Activated T-cell treated with anti-CD3 and anti-CD28 coated beads, Interleukin-2, amount 50 U/mL, for 1 hour (primary cell): ENCODE results near the gene PCNT.
"Not testable (repeated sequence)": the region's sequence is repeated elsewhere in the genome, so short reads cannot be mapped to it uniquely, and the experiment has no call there.

Experiments used
- DNase-seq: peaks from one replicate; pipeline ENCODE4 v3.0.0-alpha.2; 2020

The PCNT gene

DNA sequence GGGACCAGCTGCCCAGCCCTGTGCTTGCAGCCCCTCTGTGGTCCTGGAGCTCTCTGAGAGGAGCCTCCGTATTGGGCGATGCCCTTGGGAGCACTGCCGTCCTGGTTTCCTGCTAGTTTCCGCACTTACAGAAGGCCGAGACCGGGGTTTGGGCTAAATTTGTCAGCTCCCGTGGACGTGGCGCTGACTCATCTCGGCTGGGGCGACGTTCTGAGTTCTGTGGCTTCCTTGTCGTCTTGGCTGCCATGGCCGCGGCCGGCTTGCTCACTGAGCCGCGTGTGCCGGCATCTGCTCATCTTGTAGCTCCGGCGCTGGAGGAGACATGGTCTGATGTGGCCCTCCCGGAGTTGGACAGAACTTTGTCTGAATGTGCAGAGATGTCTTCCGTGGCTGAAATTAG, 64.9 kb downstream of the PCNT start:
- DNase-seq: no peak

DNA sequence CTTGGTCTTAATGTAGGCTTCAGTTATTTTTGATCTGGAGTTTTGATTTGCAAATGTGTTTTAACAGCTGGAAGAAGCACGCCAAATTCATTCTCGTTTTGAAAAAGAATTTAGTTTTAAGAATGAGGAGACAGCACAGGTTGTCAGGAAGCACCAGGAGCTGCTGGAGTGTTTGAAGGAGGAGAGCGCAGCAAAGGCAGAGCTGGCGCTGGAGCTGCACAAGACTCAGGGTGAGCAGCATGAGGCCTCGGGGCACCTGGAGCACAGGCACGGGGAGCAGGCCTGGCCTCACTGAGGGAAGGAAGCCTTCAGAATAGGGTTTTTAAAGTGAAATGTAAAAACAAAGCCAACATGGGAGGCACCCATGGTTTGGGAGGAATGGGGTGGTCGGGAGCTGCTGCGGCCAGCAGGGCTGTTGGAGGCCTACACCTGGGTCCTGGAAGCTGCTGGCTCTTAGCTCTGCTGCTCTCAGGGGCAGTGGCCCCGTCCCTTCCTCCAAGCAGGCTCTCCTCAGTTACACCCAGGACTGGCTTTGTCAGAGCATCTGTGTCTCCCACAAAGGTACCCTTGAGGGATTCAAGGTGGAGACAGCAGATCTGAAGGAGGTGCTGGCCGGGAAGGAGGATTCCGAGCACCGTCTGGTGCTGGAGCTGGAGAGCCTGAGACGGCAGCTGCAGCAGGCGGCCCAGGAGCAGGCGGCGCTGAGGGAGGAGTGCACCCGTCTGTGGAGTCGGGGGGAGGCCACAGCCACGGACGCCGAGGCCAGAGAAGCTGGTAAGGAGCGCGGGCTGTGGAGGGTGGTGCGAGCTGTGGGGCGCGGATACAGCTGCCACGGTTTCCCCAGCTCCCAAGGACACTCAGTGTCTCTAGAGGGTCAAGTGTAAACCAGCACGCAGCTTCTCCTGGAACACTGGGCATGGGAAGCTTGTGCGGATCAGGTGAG, 66.9 kb downstream of the PCNT start:
- no peak for DNase-seq

DNA sequence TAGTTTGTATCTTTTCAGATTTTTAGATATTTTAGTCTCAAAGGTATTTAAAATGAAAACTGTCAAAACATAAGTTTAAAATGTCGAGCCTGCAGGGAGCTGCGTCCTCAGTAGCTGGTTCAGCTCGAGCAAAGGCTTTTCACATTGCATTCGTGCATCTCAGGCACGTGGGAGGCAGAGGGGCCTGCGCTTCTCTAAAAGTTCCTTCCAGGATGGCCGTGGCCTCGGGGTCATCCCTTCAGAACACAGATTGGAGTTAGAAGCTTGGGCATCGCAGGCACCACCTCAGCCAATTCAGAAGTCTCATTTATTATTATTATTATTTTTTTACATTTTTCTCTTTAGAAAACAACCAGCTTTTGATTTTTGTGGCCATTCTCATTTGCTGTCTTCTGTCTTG, 67.8 kb downstream of the PCNT start:
- no peak for DNase-seq

DNA sequence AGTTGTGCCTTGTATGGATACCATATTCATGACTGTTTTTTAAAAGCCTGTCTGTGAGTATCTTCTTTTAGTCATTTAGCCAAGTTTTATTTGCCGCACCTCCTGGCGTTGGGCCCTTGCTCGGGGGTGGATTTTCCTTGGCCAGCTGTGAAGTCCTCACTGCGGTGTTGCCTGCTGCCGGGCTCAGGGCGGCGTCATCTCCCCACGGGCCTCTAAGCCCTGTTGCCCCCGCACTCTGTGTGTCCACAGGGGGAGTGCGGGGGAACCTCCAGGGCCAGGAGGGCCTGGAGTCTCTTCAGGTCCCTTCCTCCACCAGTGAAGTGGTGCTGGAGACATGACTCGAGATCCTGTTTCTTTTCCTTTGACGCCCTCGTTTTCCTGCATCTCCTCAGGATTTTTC, 69.0 kb downstream of the PCNT start:
- no peak for DNase-seq

DNA sequence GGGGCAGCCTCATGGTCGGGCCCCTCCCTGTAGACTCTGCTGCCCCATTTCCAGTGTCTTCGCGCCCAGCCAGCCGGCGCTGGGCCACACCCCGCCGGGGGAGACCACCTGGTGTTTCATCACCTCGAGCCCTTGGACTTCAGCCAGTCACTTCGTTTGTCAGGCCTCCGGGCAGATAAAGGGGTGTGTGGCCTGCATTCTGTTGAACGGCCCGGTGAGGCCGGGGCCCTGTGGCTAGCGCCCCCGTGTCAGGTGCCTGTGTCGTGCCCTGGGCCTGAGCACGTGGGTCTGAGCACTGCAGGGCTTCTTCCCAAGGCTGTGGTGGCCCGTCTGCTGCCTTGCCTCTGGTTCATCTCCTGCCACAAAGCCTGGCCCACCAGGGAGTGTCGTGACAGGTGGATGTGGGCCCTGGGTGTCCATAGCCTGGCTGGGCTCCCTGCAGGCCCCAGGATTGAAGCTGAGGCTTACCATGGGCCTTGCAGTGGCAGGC, 69.5 kb downstream of the PCNT start:
- no peak for DNase-seq

DNA sequence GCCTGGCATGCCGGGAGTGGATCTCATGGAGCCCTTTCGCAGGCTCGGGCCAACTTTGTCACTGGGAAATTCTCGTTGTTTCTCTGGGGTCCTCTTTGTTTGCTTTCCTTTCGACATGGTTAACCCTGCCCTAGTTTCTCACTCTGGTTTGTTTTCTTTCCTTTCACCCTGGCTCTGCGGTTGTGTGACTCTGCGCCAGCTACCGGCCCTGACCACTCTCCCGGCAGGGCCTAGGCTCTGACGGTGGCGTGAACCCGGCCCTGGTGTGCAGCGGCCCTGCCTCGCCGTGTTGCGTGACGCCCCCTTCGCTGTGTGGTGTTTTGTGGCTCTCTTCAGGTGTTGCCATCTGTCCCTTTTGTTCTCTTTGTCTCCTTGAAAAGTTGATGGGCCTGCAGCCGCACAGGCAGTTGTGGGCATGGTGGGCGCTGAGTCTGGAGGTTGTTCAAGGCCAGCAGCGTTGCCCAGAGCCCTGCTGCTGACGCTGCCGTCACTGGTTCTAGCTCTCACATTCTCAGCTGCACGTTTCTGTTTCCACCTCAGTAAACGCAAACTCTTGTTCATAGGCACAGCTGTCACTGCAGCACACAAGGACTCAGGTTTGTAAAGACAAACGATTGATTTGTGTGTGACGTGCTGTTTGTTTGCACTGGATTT, 70.1 kb downstream of the PCNT start:
- DNase-seq: no peak

DNA sequence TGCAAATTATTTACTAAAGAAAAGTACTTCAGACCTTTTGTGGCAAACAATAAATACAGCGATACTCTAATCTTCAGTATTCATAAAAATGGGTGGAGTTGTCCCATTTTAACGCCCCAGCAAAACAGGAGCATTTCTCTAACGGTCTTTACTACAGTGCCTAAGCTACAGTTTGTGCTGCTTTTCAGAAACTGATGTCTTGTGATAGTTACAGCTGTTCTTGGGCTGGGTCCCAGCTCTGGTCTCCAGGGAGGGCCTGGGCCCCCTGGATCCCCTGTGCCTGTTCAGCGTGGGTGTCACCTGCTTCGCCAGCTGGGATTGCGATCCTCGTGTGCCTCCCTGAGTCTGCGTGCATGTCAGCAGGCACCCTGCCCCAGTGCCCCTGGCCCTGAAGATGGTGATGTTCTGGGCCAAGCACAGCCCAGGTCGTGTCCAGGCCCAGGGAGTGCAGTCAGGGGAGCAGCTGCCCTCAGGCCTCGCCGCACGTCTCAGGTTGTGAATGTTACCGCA, 70.7 kb downstream of the PCNT start:
- DNase-seq: no peak

DNA sequence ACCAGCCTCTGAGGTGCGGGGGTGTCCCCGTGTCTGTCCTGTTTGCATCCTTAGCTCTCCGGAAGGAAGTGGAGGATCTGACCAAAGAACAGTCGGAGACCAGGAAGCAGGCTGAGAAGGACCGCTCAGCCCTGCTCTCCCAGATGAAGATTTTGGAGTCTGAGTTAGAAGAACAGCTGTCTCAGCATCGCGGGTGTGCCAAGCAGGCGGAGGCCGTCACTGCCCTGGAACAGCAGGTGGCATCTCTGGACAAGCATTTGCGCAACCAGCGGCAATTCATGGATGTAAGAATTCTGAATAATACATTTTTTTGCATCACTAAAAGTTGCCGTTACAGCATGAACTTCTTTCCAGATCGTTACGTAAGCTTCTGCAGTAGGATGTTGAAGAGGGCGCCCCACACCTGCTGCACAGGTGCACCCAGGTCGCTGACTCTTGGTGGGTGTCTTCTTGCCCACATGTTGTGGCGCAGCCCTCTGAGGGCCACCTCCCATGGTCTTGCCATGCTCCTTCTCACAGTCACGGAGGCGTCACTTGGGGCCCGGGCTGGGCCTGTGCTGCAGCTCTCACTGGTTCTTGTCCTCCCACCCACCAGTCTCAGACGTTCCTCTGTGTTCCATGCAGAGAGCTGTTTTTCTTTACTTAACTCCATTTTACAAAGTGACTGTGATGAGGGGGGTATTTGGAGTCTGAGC, 73.4 kb downstream of the PCNT start:
- no peak for DNase-seq

DNA sequence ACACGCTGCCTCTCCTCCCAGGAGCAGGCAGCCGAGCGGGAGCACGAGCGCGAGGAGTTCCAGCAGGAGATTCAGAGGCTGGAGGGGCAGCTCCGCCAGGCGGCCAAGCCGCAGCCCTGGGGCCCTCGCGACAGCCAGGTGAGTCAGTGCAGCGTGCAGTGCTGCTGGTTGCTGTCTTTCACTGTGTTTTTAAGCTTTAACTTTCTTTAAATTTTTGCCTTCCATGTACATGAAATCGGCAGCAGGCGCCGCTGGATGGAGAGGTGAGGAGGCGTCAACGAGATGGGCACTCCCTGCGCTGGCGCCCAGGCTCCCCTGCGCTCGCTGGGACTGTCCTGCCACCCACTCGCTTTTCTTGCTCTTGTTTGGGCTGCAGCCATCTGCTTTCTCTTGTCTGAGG, 74.0 kb downstream of the PCNT start:
- no peak for DNase-seq

DNA sequence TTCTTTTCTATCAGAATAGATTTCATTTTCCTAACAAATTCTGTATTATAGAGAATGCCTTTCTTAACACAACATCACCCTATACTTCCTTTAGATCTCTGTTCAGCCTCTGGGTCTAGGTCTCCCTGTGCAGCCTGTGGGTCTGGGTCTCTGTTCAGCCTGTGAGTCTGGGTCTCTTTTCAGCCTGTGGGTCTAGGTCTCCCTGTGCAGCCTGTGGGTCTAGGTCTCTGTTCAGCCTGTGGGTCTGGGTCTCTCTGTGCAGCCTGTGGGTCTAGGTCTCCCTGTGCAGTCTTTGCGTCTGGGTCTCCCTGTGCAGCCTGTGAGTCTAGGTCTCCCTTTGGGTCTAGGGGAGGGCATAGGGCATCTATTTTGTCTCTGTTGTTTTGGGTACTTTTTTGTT, 75.2 kb downstream of the PCNT start:
- DNase-seq: no peak

DNA sequence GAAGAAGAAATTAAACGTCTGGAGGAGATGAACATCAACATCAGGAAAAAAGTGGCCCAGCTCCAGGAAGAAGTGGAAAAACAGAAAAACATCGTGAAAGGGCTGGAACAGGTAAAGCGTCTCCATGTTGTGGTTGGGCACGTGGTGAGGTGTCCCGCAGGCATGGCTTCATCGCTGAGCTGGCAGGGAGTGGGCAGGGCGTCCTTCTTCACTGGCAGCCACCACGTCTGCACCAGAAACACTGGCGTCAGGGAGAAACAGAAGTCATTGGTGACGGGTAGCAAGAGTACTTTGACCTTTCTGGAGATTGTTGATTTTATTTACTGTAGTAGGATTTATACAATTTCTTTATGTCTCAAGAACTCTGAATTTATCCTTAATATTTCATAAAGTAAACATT, 75.7 kb downstream of the PCNT start:
- no peak for DNase-seq

DNA sequence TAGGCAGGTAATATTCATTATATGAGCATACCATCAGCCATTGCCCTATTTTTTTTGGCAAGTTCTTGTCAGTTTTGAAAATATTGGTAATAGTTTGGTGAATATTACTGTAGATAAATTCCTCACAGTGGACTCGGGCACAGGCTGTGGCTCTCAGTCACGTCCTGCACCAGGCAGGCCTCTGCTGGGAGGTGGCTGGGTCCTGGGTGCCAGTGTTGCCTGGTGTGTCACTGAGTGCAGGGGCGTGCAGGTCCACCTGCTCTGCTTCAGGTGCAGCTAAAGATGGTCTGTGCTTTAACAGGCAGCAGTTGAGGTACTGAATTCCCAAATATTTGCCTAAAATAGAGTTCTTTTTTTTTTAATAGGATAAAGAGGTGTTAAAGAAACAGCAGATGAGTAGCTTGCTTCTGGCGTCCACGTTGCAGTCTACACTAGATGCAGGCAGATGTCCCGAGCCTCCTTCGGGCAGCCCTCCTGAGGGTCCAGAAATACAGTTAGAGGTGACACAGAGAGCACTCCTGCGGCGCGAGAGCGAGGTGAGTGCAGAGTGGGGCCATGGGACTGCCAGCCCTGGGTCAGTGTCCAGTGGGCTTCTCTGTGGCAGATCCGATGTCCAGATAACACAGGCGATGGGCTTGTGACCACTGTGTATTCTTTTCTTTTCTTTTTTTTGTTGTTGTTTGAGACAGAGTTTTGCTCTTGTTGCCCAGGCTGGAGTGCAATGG, 77.4 kb downstream of the PCNT start:
- no peak for DNase-seq

DNA sequence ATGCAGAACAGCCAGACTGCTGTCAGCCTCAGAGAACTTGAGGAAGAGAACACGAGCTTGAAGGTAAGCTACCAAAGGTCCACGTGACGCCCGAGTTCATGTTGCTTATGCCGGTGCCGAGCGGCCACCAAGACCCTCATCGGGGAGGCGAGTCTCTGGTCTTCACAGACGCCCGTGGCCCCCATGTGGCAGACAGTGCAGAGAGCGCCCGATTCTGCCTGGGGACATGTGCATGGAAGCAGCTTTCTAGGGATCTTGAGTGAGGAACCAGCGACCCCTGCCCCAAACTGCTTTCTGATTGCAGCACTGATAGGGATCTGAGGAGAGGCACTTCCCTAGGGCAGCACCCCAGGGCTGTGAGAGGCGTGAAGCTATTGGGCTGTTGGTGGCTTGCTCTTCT, 78.5 kb downstream of the PCNT start:
- DNase-seq: no peak

DNA sequence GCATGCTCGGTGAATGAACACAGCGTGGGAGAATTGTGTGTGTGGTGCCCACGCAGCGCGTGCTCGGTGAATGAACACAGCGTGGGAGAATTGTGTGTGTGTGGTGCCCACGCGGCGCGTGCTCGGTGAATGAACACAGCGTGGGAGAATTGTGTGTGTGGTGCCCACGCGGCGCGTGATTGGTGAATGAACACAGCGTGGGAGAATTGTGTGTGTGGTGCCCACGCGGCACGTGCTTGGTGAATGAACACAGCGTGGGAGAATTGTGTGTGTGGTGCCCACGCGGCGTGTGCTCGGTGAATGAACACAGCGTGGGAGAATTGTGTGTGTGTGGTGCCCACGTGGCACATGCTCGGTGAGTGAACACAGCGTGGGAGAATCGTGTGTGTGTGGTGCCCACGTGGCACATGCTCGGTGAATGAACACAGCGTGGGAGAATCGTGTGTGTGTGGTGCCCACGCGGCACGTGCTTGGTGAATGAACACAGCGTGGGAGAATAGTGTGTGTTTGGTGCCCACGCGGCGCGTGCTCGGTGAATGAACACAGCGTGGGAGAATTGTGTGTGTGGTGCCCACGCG, 79.4 kb downstream of the PCNT start:
- DNase-seq: not testable (repeated sequence)

DNA sequence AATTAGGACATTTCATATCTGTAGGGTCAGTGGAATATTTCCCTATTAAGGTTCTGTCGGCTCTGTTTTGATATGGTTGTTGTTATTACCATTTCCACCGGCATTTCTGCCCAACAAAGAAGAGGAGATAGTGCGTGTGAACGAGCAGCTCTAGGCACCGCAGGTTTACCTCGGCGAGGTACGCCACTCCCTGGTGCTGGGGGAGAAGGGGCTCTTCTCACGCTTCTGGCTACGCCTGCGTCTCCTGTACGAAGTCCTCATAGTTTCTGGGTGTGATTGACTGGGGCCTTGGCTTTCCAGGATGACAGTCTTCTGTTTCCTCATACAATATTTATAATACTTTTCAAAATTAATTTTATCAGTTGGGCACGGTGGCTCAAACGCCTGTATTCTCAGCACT, 80.3 kb downstream of the PCNT start:
- no peak for DNase-seq

DNA sequence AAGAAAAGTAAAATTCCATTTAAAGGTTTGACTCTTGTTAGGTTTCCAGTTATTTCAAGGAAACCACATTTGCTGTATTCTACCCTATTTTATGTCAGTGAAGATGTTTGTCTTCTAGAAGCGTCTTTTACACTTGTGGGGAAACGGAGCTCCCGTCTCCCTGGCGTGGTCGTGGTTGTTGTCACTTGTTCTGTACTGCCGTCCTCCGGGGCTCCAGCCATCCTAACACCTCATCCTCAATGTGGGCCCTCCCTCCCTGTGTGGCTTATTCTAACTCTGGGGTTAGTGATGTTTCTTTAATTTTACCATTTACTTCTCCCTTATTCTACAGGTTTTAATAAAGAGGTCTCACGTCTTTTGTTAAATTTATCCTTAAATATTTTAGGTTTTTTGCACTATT, 82.0 kb downstream of the PCNT start:
- no peak for DNase-seq

DNA sequence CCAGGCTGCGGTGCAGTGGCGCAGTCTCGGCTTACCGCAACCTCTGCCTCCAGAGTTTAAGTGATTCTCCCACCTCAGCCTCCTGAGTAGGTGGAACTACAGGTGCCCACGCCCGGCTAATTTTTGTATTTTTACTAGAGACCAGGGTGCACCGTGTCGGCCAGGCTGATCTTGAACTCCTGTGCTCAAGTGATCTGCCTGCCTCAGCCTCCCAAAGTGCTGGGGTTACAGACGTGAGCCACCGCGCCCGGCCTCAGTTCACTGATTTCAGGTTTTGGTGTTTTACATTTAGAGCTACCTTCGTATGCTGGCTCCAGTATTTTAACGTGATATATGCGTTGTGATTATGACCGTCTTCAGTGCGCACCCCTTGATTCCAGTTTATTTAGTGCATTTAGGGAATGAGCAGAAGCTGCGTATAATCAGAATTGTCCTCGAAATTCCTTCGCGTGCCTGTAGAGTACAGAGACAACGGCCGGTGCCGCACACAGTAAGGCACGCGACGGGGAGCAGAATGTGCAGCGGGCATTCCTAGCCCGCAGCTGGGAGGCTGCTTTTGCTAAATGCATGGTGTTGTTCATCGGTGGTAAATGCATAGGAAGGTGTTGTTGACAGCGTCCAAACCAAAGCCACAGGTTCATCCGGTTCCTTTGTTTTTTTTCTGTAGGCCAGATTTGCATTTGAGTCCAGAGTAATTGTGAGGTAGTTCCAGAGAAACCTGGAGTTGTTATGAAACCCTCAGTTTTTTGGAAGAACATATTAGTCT, 85.9 kb downstream of the PCNT start:
- no peak for DNase-seq

DNA sequence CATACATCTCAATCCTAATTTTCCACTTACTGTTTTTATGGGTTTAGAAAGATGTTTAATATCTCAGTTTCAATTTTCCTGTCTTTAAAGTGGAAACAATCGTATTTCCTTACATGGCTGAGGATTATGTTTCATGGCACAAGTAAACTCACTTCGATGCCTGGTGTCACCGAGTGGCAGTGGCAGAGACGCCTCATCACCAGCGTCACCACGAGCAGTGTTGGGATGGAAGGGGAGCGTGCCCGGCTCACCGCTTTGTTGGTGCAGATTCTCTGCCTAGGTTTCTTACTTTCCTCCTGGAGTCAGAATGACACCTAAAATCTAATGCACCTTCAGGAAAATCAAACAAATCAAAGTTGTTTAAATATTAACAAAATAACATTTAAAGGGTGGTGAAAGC, 86.6 kb downstream of the PCNT start:
- no peak for DNase-seq

DNA sequence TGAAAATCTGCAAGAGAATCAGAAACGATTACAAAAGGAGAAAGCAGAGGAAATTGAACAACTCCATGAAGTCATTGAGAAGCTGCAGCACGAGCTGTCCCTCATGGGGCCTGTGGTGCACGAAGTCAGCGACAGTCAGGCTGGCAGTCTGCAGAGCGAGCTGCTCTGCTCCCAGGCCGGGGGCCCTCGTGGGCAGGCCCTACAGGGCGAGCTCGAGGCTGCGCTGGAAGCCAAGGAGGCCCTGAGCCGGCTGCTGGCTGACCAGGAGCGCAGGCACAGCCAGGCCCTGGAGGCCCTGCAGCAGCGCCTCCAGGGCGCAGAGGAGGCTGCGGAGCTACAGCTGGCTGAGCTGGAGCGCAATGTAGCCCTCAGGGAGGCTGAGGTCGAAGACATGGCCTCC, 87.3 kb downstream of the PCNT start:
- DNase-seq: no peak

DNA sequence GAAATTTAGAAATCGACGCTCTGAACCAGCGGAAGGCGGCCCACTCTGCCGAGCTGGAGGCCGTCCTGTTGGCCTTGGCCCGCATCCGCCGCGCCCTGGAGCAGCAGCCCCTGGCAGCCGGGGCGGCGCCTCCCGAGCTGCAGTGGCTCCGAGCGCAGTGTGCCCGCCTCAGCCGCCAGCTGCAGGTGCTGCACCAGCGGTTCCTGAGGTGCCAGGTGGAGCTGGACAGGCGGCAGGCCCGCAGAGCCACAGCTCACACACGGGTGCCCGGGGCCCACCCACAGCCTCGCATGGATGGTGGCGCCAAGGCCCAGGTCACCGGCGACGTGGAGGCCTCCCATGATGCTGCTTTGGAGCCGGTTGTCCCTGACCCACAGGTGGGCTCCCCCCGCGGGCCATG, 87.7 kb downstream of the PCNT start:
- DNase-seq: no peak

DNA sequence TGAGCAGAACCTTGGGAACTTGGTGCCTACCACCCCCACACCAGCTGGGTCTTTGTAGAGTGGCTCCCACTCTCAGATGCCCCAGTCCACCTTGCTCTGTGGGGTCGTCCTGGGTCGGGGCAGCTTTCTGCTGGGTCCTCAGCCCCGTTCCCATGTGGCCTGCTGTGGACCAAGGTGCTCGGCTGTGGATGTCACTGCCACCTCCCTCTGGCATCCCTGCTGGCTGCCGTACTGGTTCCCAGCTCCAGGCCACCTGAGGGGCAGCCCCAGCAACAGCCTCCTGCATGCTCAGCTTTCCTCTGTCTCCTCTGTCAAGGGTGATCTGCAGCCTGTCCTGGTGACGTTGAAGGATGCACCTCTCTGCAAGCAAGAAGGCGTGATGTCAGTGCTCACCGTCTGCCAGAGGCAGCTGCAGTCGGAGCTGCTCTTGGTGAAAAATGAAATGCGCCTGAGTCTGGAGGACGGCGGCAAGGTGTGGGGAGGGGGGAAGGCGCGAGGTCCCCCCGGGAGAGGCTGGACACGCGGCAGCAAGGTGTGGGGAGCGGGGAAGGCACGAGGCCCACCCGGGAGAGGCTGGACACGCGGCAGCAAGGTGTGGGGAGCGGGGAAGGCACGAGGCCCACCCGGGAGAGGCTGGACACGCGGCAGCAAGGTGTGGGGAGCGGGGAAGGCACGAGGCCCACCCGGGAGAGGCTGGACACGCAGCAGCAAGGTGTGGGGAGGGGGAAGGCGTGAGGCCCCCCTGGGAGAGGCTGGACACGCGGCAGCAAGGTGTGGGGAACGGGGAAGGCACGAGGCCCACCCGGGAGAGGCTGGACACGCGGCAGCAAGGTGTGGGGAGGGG, 88.8 kb downstream of the PCNT start:
- no peak for DNase-seq
